Measurements from ENCODE around the gene TPPP. TPM values are rescaled to one million over a fixed set of nuclear protein-coding genes. Genes with fewer than 3 reads are reported as not detected.
"Not testable (repeated sequence)": the region's sequence is repeated elsewhere in the genome, so short reads cannot be mapped to it uniquely, and the experiment has no call there.

Gene TPPP
- total and polyA plus RNA-seq, 8 donors, result 6.7 to 14.4 (median 8.6) TPM

DNA sequence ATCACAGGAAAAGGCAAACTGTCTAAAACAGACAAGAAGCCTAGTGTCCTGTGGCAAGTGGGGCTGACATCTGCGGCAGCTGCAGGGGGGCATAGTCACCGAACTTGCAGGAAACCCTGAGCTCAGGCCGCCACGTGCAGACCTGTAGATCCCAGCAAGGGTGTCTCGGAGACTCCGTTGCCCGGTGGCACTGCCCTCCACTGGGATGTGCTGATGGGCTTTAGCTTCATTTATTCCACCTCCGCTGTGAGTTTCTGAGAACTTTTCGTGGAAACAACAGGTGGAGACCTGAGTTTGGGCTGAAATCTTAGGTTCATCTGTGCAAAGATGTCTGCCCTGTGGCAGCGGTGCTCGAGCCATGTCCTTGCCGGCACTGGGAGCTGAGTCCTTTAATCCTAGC, 59.0 kb downstream of the TPPP start:
- H3K36me3 ChIP-seq, result peaks cover 0 to 57% of the 10 kb centered on the region in 2 donors
- intact Hi-C loops (cut with DNase I), result no loop called here

GRCh38 chr5:633501-633955, 59.6 kb downstream of the TPPP start:
- TF ChIP-seq, protein P1, sequence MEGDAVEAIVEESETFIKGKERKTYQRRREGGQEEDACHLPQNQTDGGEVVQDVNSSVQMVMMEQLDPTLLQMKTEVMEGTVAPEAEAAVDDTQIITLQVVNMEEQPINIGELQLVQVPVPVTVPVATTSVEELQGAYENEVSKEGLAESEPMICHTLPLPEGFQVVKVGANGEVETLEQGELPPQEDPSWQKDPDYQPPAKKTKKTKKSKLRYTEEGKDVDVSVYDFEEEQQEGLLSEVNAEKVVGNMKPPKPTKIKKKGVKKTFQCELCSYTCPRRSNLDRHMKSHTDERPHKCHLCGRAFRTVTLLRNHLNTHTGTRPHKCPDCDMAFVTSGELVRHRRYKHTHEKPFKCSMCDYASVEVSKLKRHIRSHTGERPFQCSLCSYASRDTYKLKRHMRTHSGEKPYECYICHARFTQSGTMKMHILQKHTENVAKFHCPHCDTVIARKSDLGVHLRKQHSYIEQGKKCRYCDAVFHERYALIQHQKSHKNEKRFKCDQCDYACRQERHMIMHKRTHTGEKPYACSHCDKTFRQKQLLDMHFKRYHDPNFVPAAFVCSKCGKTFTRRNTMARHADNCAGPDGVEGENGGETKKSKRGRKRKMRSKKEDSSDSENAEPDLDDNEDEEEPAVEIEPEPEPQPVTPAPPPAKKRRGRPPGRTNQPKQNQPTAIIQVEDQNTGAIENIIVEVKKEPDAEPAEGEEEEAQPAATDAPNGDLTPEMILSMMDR (IDR thresholded peaks at IDR 0.05), result no peak

More for the DNA sequence above, 59.0 kb downstream of the TPPP start:
- Histone ChIP-seq H3K27me3 (no peaks in the 10 kb centered on the region), H3K9me3 (peaks cover 0 to 4% of the 10 kb centered on the region in 2 donors), H3K4me3 (no peak overlapping the region), H3K4me1 (no peaks in the 10 kb centered on the region), H3K27ac (no peak overlapping the region)
- DNase-seq, result no peak
- TF ChIP-seq, protein P1 (IDR thresholded peaks at IDR 0.05), result no peak
- ATAC-seq, result no peak

GRCh38 chr5:628351-629205, 64.6 kb downstream of the TPPP start:
- intact Hi-C loops (cut with DNase I); H3K27ac ChIP-seq; H3K27me3 ChIP-seq; H3K4me3 ChIP-seq; H3K9me3 ChIP-seq; H3K4me1 ChIP-seq; ATAC-seq: not testable (repeated sequence)
- peak in 1 of 4 donors; percentile 32 for DNase-seq
- peaks cover 0 to 42% of the 10 kb centered on the region in 2 donors for H3K36me3 ChIP-seq

More at GRCh38 chr5:633501-633955, 59.6 kb downstream of the TPPP start:
- intact Hi-C loops (cut with DNase I), result no loop called here
- H3K36me3 ChIP-seq, result peaks cover 0 to 50% of the 10 kb centered on the region in 2 donors
- ATAC-seq, result no peak
- H3K9me3 ChIP-seq, result peaks cover 0 to 4% of the 10 kb centered on the region in 2 donors
- no peak overlapping the region for H3K4me3 ChIP-seq
- no peak overlapping the region for H3K27ac ChIP-seq
- H3K27me3 ChIP-seq, result no peaks in the 10 kb centered on the region
- DNase-seq, result no peak
- H3K4me1 ChIP-seq, result no peaks in the 10 kb centered on the region

DNA sequence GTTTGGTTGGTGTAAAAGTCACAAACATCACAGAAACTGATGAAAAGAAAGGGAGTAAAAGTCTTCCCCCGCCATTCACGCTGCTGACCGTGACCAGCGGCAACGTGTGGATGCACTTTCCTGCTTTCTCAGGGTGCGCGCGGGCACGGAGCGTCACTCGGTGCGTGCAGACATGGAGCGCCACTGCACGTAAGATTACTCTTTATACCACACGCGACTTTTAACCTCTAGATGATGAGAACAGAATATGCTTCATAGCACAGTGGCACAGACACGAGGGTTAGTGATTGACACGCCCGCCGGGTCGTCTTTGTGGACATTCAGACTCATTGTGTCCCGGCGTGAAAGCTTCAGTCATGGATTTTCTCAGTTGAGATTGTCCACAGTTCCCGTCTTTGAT, 65.3 kb downstream of the TPPP start:
- Histone ChIP-seq H3K27me3 (no peaks in the 10 kb centered on the region), H3K36me3 (peaks cover 0 to 40% of the 10 kb centered on the region in 2 donors), H3K9me3 (no peaks in the 10 kb centered on the region), H3K4me3 (no peak overlapping the region), H3K4me1 (no peaks in the 10 kb centered on the region), H3K27ac (no peak overlapping the region)
- intact Hi-C loops (cut with DNase I), result no loop called here
- DNase-seq, result no peak
- TF ChIP-seq, protein P1 (IDR thresholded peaks at IDR 0.05), result no peak
- no peak for ATAC-seq

- TF ChIP-seq, protein P1 (IDR thresholded peaks at IDR 0.05), result no peak
- no peak overlapping the region for H3K27ac ChIP-seq
- H3K27me3 ChIP-seq, result no peaks in the 10 kb centered on the region
- peaks cover 0 to 49% of the 10 kb centered on the region in 2 donors for H3K36me3 ChIP-seq
- H3K9me3 ChIP-seq, result no peaks in the 10 kb centered on the region
- no peak overlapping the region for H3K4me3 ChIP-seq
- no peak for DNase-seq
- ATAC-seq, result no peak
- intact Hi-C loops (cut with DNase I), result no loop called here
- H3K4me1 ChIP-seq, result no peaks in the 10 kb centered on the region
Measured at GRCh38 chr5:626850-627249, 66.3 kb downstream of the TPPP start.

Measured in left lung (tissue), 10 donors.